Trophoblast cell (in vitro differentiated cells and primary cell): ENCODE data around the gene MAGI1.

Source experiments
- DNase-seq, 2 donors: peaks; one replicate each; pipeline ENCODE4 v3.0.0-alpha.2; 2016
- H2AFZ ChIP-seq: 2 replicates; pipeline ENCODE4 v1.6.1; 2013; ENCODE audit warnings: low read length, moderate library complexity, mild to moderate bottlenecking; ENCODE audit not compliant: insufficient read depth, poor library complexity
- H2AK5ac ChIP-seq: 2 replicates; pipeline ENCODE4 v1.6.1; 2013; ENCODE audit warnings: mild to moderate bottlenecking, low read length
- H2BK120ac ChIP-seq: 2 replicates; pipeline ENCODE4 v1.6.1; 2013; ENCODE audit warnings: low read length, mild to moderate bottlenecking, moderate library complexity; ENCODE audit not compliant: insufficient read depth, poor library complexity
- H2BK12ac ChIP-seq: 2 replicates; pipeline ENCODE4 v1.6.1; 2013; ENCODE audit warnings: mild to moderate bottlenecking, low read length, moderate library complexity
- H2BK5ac ChIP-seq: 2 replicates; pipeline ENCODE4 v1.6.1; 2013; ENCODE audit warnings: low read length, low read depth, moderate library complexity, mild to moderate bottlenecking; ENCODE audit not compliant: poor library complexity
- H3K14ac ChIP-seq: 2 replicates; pipeline ENCODE4 v1.6.1; 2013; ENCODE audit warnings: mild to moderate bottlenecking, low read length
- H3K18ac ChIP-seq: 2 replicates; pipeline ENCODE4 v1.6.1; 2013; ENCODE audit warnings: mild to moderate bottlenecking, low read length
- H3K23ac ChIP-seq: 2 replicates; pipeline ENCODE4 v1.6.1; 2013; ENCODE audit warnings: low read length
- H3K27ac ChIP-seq: 2 replicates; pipeline ENCODE4 v1.5.1; 2013; ENCODE audit warnings: low read depth, mild to moderate bottlenecking, inconsistent platforms, low read length, moderate library complexity
- H3K27me3 ChIP-seq: 2 replicates; pipeline ENCODE4 v1.6.1; 2013; ENCODE audit warnings: inconsistent platforms, mild to moderate bottlenecking, low read length, moderate library complexity; ENCODE audit not compliant: insufficient read depth
- H3K36me3 ChIP-seq, 2 experiments: 1 replicate in 1 of 2; 2 replicates in 1 of 2; pipeline ENCODE4 v1.6.1; 2013; ENCODE audit warnings: low read length in 2 of 2, mild to moderate bottlenecking in 2 of 2, moderate library complexity in 1 of 2; ENCODE audit not compliant: insufficient read depth in 2 of 2, control insufficient read depth in 1 of 2
- H3K4ac ChIP-seq: 2 replicates; pipeline ENCODE4 v1.6.1; 2013; ENCODE audit warnings: low read depth, mild to moderate bottlenecking, low read length, moderate library complexity
- H3K4me1 ChIP-seq, 2 experiments: 1 replicate in 1 of 2; 2 replicates in 1 of 2; pipeline ENCODE4 v1.6.1; 2013; ENCODE audit warnings: low read length in 2 of 2, mild to moderate bottlenecking in 2 of 2, moderate library complexity in 1 of 2; ENCODE audit not compliant: insufficient read depth in 2 of 2, control insufficient read depth in 1 of 2
- H3K4me2 ChIP-seq: 2 replicates; pipeline ENCODE4 v1.6.1; 2013; ENCODE audit warnings: inconsistent platforms, mild to moderate bottlenecking, low read length, moderate library complexity
- H3K4me3 ChIP-seq: 2 replicates; pipeline ENCODE4 v1.5.1; 2013; ENCODE audit warnings: mild to moderate bottlenecking, low read depth, low read length, inconsistent platforms
- H3K79me1 ChIP-seq: one replicate; pipeline ENCODE4 v1.6.1; 2013; ENCODE audit warnings: low read length
- H3K79me2 ChIP-seq: 2 replicates; pipeline ENCODE4 v1.6.1; 2013; ENCODE audit warnings: low read length, mild to moderate bottlenecking; ENCODE audit not compliant: control insufficient read depth, insufficient read depth, poor library complexity
- H3K9ac ChIP-seq: 2 replicates; pipeline ENCODE4 v1.6.1; 2013; ENCODE audit warnings: mild to moderate bottlenecking, low read length
- H3K9me3 ChIP-seq: 2 replicates; pipeline ENCODE4 v1.6.1; 2013; ENCODE audit warnings: low read depth, mild to moderate bottlenecking, control low read depth, inconsistent platforms, low read length; ENCODE audit not compliant: insufficient read depth
- H4K12ac ChIP-seq: 2 replicates; pipeline ENCODE4 v1.6.1; 2013; ENCODE audit warnings: low read depth, mild to moderate bottlenecking, low read length, moderate library complexity
- H4K8ac ChIP-seq: 2 replicates; pipeline ENCODE4 v1.6.1; 2013; ENCODE audit warnings: low read depth, mild to moderate bottlenecking, low read length, moderate library complexity
- H4K91ac ChIP-seq: one replicate; pipeline ENCODE4 v1.6.1; 2013; ENCODE audit warnings: low read depth, mild to moderate bottlenecking, low read length, moderate library complexity
- WGBS: extraction: QIAGEN DNeasy Blood & Tissue Kit; methylation state at CpG from one replicate; pipeline ENCODE4 v1.1.7; 2013; ENCODE audit warnings: missing lambda C conversion rate; ENCODE audit not compliant: insufficient read length, insufficient coverage; ENCODE audit errors: extremely low coverage; 5-methylcytosine and 5-hydroxymethylcytosine counted together

MAGI1 gene

DNA sequence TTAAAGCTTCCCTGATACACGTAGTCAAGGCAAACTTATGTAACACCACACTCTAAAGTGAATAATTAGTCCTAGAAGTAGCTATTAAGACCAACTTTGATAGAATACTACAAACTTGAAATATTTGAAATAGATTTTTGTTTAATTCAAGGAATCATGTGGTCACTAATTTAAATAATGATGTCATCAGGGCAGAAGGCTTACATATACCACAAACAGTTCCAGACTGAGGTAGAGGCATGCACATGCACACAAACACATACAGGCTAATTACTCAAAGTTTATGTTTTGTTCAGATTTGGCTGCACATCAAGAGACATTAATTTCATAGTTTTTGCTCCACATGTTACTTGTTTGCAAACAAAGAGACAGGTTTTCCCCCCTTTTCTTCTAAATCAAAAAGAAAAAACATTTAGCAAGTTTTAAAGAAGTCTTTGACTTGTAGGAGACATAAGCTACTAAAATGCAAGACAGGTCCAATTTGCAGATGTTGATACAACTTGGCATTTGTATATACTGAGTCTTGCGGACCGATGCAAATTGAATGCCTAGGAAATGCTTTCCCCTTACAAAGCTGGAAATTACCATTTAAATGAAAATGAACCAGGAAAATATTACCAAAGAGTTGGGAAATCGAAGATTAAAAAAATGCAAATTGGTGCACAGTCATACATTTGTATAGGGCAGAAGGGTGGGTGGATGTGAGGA, 594.8 kb downstream of the MAGI1 start:
- H2BK12ac ChIP-seq, result no peak overlapping the region
- H3K4me2 ChIP-seq, result no peak overlapping the region
- no peak overlapping the region for H3K14ac ChIP-seq
- no peaks in the 10 kb centered on the region for H3K36me3 ChIP-seq
- H3K4me3 ChIP-seq, result no peak overlapping the region
- no peak overlapping the region for H4K12ac ChIP-seq
- H3K4ac ChIP-seq, result no peak overlapping the region
- H3K79me1 ChIP-seq, result no peaks in the 10 kb centered on the region
- no peak overlapping the region for H2BK5ac ChIP-seq
- no peaks in the 10 kb centered on the region for H3K27me3 ChIP-seq
- H3K18ac ChIP-seq, result no peak overlapping the region
- no peaks in the 10 kb centered on the region for H3K79me2 ChIP-seq
- H2AK5ac ChIP-seq, result no peak overlapping the region
- no peaks in the 10 kb centered on the region for H3K4me1 ChIP-seq
- H4K91ac ChIP-seq, result no peak overlapping the region
- no peak overlapping the region for H2AFZ ChIP-seq
- H3K27ac ChIP-seq, result no peak overlapping the region
- no peak for DNase-seq
- H3K23ac ChIP-seq, result no peak overlapping the region
- WGBS, result no CpG with 5 or more reads among the region's 4 CpGs
- no peak overlapping the region for H4K8ac ChIP-seq
- H3K9me3 ChIP-seq, result no peaks in the 10 kb centered on the region
- H3K9ac ChIP-seq, result no peak overlapping the region
- no peak overlapping the region for H2BK120ac ChIP-seq

DNA sequence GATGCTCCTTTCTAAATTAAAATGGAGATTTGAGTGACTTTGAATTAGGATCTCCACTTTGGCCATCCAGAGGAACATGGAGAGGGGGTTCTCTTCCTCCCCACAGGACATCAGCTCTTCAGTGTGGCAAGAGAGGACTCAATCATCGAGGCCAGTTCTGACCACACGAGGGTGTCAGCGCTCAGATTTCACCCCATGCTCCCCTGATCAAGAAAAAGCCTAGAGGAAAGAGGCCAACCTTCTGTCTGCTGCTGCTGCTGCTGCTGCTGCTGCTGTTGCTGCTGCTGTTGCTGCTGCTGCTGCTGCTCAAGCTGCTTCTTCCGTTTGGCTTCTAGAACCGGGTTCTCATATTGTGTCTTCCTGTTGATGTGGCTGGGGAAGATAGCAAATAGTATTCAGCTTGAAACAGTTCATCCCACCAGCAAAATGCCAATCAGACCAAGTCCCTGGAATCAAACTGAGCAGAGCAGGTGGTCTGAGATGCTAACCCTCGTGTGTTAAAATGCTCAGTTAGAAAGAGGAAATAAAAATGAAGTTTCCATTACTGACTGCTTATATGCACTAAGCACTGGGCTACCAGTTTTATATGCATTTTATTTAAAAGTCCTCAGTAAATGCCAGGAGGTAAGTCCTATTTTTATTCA, 599.0 kb downstream of the MAGI1 start:
- H4K12ac ChIP-seq, result no peak overlapping the region
- H3K9ac ChIP-seq, result no peak overlapping the region
- no peak overlapping the region for H4K8ac ChIP-seq
- no peak overlapping the region for H4K91ac ChIP-seq
- H3K27me3 ChIP-seq, result no peaks in the 10 kb centered on the region
- no peak overlapping the region for H2BK120ac ChIP-seq
- no peak overlapping the region for H3K27ac ChIP-seq
- H3K18ac ChIP-seq, result no peak overlapping the region
- H3K9me3 ChIP-seq, result no peaks in the 10 kb centered on the region
- H3K14ac ChIP-seq, result no peak overlapping the region
- H3K4ac ChIP-seq, result no peak overlapping the region
- peak in 1 of 2 donors; percentile 25 for DNase-seq
- no CpG with 5 or more reads among the region's 6 CpGs for WGBS
- H2AK5ac ChIP-seq, result no peak overlapping the region
- H3K79me1 ChIP-seq, result no peaks in the 10 kb centered on the region
- H2AFZ ChIP-seq, result no peak overlapping the region
- H2BK12ac ChIP-seq, result no peak overlapping the region
- H3K36me3 ChIP-seq, result no peaks in the 10 kb centered on the region
- no peaks in the 10 kb centered on the region for H3K4me1 ChIP-seq
- H3K4me2 ChIP-seq, result no peak overlapping the region
- no peak overlapping the region for H3K4me3 ChIP-seq
- no peak overlapping the region for H2BK5ac ChIP-seq
- H3K23ac ChIP-seq, result no peak overlapping the region
- no peaks in the 10 kb centered on the region for H3K79me2 ChIP-seq

DNA sequence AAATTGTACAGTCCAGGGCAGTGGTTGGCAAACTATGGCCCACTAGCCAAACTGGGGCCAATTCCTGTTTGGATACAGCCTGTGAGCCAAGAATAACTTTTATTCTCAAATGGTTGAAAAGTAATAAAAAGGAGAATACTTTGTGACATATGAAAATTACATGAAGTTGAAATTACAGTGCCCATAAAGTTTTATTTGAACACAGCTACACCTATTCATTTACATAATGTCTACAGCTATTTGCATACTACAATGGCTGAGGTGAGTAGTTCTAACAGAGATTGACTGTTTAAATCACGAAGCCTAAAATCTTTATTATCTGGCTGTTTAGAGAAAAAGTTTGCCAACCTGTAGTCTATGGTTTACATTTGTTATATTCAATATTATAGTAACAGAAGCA, 600.1 kb downstream of the MAGI1 start:
- Histone ChIP-seq H2AFZ (no peak overlapping the region), H3K79me2 (no peaks in the 10 kb centered on the region), H2AK5ac (no peak overlapping the region), H4K8ac (no peak overlapping the region), H3K14ac (no peak overlapping the region), H2BK5ac (no peak overlapping the region), H3K4ac (no peak overlapping the region), H3K4me2 (no peak overlapping the region), H2BK120ac (no peak overlapping the region), H3K4me3 (no peak overlapping the region), H3K9ac (no peak overlapping the region), H4K12ac (no peak overlapping the region), H3K23ac (no peak overlapping the region), H3K18ac (no peak overlapping the region), H4K91ac (no peak overlapping the region), H3K9me3 (no peaks in the 10 kb centered on the region), H3K36me3 (no peaks in the 10 kb centered on the region), H3K27me3 (no peaks in the 10 kb centered on the region), H2BK12ac (no peak overlapping the region), H3K79me1 (no peaks in the 10 kb centered on the region), H3K27ac (no peak overlapping the region), H3K4me1 (no peaks in the 10 kb centered on the region)
- WGBS, result no CpG with 5 or more reads among the region's 1 CpG
- no peak for DNase-seq

DNA sequence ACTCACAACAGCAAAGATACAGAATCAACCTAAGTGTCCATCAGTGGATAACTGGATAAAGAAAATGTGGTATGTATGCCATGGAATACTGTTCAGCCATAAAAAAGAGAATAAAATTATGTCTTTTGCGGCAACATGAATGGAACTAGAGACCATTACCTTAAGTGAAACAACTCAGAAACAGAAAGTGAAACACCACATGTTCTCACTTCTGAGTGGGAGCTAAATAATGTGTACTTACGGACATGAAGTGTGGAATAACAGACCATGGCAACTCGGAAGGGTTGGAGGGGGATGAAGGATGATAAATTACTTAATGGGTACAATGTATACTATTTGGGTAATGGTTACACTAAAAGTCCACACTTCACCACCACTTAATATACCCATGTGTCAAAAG, 600.6 kb downstream of the MAGI1 start:
- no CpG with 5 or more reads among the region's 3 CpGs for WGBS

More for the DNA sequence above, 600.6 kb downstream of the MAGI1 start:
- H3K27me3 ChIP-seq, result no peaks in the 10 kb centered on the region
- no peak overlapping the region for H4K12ac ChIP-seq
- H3K4me3 ChIP-seq, result no peak overlapping the region
- DNase-seq, result no peak
- no peak overlapping the region for H4K8ac ChIP-seq
- H3K4me2 ChIP-seq, result no peak overlapping the region
- H2BK12ac ChIP-seq, result no peak overlapping the region
- no peak overlapping the region for H3K9ac ChIP-seq
- no peak overlapping the region for H3K14ac ChIP-seq
- no peak overlapping the region for H4K91ac ChIP-seq
- H2AK5ac ChIP-seq, result no peak overlapping the region
- H2BK120ac ChIP-seq, result no peak overlapping the region
- H3K36me3 ChIP-seq, result no peaks in the 10 kb centered on the region
- H3K4ac ChIP-seq, result no peak overlapping the region
- no peaks in the 10 kb centered on the region for H3K4me1 ChIP-seq
- no peak overlapping the region for H2AFZ ChIP-seq
- no peaks in the 10 kb centered on the region for H3K9me3 ChIP-seq
- no peaks in the 10 kb centered on the region for H3K79me2 ChIP-seq
- no peak overlapping the region for H2BK5ac ChIP-seq
- no peak overlapping the region for H3K27ac ChIP-seq
- no peak overlapping the region for H3K18ac ChIP-seq
- H3K23ac ChIP-seq, result no peak overlapping the region
- no peaks in the 10 kb centered on the region for H3K79me1 ChIP-seq
